ENCODE measurements around the gene HAUS3.

HAUS3 gene

DNA sequence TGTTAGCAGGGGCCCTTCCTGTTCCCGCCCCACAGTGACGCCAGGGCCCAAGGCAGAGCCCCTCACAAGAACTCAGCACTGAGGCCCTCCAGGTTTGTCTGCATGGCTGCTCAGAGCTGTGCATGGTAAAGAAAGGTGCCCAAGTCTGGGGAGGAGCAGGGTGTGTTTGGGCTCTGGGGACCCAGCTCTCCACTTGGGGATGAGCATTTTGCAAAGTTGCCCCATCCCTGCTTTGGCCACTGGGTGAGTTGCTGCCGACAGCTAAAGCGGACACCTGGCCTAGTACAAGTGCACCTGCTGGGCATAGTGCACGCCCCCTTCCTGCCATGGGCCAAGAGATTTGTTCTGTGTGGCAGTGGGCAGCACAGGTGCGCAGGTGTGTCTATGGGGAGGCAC is 22.0 kb upstream of the HAUS3 start:
- DNase-seq (ENCODE audit: low spot score), result no peak

DNA sequence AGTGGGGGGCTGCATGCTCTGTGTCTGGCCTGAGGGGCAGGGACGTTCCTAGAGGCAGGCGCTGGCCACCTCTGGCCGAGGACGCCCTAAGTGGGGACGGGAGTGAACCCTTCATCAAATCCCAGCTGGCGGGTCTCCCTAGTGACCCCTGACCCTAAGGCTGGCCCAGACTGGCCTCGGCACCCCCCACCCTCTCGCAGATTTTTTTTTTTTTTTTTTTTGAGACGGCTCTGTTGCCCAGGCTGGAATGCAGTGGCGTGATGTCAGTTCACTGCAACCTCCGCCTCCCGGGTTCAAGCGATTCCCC is 21.0 kb upstream of the HAUS3 start:
- DNase-seq (ENCODE audit: low spot score), result no peak

DNA sequence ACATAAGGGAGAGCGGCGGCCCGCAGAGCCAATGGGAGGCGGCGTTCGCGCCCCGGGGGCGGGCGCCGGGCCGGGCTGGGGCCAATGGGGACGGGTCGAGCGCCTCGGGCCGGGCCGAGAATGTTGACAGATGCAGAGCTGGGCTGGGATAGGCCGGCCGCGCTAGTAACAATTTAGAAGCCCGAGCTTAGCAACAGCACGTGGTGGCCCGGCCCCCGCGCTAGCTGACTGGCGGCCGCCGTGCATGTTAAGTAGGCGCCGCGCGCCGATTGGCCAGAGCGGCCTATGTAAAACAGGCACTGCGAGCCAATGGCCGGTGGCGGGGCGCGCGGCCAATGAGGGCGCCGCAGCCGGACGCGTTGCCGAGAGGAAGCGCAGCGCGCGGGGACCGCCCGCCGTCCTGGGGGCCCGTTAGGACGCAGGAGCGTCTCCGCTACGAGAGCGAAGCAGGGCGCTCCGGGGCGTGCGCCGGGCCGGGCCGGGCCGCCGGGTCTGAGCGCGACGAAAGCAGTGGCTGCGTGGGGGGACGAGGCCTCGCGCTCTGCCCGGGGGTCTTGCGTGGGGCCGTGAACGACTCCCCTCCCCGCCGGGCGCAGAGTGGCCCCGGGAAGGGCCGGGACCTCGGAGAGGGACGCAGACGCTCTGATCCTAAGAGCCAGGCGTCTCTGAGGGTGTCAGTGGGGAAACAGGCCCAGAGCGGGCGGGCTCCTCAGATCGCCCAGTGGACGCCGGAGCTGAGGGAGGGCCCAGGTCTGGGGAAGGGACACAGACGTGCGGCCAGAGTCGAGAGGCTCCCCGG is 20.4 kb upstream of the HAUS3 start:
- peak; percentile 100 for DNase-seq (ENCODE audit: low spot score)

DNA sequence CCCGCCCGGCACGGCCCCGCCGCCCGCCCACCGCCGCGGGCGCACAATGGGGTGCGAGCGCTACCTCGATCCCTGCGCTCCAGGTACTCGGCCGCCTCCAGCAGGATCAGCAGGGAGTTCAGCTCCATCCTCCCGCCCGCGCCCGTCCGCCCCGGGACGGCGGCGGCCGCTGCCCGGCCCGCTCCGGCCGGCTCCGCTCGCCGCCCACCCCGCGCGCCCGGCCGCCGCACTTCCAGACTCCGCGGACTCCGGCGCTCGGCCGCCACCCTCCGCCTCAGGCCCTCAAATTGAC is 19.9 kb upstream of the HAUS3 start, which contains the start of gene MXD4:
MXD4 (minus strand) TSS at position 257 of the 292 bp plus-strand sequence; CDS start at position 128, 129 bp downstream.
- DNase-seq (ENCODE audit: low spot score), result no peak

DNA sequence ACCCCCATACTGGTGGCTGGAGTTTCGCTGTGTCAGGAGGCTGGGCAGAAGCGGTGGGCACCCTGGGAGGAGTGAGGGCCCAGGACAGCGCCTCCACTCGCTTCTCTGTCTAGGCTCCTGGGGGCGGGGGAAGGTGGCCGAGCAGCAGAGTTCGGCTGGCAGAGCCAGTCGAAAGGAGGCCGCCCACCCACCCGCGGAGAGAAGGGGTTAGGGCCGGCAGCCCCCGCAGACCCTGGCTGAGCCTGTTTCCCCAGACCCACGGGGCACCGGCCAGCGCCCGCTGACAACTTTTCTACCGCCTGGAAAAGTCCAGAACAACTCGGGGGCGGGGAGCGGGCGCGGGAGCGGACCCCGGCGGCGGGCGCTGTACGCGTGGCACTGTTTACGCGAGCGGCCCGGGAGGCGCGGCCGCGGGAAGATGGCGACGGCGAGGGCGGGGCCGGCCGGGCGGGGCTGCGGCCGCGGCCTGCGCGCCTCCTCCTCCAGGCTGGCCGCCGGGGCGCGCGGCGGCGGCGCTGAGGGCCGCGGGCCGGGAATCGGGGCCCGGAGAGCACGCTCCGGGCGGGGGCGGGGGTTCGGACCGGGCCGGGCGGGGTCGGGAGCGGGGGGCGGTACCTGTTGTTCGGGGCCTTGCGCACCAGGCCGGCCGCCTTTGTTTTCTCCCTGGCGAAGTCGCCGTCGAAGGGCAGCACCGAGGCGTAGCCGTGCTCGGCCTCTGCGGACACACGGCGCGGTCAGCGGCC is 19.4 kb upstream of the HAUS3 start:
- no peak for DNase-seq (ENCODE audit: low spot score)

DNA sequence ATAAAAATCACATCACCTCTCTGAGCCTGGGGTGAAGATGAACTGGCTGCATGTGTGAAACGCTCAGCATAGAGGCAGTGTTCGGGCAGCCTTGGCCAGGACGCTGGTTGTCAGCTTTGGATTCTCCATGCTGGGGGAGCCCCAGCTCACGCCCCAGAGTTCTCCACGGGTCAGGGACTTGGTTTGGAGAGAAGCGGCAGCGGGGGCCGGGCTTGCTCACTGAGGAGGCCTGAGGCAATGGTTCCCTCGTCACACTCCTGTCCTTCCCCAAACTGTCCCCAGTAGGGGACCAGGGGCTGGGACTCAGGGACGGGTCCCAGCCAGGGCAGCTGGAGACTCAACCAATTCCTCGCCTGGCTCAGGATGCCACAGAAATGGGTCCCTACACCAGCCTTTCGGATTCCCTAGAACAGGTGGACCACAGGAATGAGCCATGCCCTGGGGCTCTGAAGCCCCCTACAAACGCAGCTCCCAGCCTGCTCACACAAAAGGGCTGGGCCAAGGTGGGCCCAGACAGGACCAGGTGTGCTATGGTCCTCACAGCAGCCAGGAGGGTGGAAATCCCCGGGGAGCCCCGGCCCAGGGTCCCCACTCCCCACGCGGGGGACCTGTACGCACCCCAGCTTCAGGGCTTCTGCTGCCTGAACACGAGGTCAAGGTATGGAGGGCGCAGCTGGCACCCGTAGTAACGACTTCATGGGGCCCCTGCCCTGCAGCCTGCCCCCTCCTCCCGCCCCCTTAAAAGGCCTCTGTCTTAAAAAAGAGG is 18.6 kb upstream of the HAUS3 start:
- no peak for DNase-seq (ENCODE audit: low spot score)

DNA sequence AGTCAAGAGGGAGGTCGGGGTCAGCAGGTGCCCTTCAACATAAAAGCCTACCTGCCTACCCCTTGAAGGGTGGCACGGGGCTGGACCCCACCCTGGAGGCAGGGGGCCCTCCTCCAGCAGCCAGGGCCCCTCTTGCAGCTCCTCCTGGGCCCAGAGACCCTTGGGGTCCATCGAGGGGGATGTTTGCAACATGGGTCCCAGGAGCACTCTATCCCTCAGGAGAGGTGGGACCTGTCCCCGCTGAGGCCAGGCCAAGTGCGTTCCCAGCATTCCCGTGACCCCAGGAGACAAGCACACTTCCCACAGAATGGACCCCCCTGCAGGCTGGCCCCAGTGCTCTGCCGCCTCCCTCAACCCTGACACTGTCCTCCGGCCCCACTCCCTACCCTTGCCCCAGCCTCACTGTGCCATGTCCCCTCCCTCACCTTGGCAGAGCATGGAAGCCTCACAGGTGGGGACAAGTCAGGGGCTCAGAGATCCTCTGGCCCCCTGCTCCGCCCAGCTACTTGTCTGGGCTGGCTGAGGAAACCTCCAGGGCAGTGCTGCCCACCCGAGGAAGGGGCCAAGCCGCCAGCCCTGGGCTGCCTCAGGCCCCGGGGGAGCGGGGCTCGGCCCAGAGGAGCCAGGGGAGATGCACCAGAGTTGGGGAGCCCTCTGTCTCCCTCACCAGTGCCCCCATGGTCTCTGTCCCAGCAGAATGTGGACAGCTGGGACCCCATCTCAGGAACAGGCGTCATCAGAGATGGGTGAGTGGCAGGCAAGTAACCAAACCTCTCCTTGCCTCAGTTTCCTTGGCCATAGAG is 17.8 kb upstream of the HAUS3 start:
- DNase-seq (ENCODE audit: low spot score), result no peak

DNA sequence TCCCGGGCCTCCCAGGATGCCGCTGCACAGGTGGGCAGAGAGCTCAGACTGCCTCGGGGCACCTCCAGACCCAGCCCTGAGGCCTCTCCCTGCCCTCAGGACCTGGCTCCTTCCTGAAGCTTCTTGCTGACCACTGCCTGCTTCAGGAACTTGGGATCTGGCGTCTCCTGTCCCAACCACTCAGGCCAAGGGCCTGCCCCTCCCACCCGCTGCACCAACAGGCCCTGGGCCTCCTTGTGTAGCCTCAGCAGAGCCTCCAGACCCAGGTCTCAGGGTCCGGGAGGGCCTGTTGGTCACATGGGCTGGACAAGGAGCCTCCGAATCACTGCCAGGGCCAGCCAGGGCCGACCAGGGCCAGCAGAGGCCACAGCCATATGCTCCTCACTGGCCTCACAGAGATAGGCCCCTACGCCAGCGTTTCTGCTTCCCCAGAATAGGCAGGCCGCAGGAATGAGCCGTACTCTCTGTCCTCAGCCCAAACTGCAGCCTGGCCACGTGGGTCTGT is 17.2 kb upstream of the HAUS3 start:
- no peak for DNase-seq (ENCODE audit: low spot score)

DNA sequence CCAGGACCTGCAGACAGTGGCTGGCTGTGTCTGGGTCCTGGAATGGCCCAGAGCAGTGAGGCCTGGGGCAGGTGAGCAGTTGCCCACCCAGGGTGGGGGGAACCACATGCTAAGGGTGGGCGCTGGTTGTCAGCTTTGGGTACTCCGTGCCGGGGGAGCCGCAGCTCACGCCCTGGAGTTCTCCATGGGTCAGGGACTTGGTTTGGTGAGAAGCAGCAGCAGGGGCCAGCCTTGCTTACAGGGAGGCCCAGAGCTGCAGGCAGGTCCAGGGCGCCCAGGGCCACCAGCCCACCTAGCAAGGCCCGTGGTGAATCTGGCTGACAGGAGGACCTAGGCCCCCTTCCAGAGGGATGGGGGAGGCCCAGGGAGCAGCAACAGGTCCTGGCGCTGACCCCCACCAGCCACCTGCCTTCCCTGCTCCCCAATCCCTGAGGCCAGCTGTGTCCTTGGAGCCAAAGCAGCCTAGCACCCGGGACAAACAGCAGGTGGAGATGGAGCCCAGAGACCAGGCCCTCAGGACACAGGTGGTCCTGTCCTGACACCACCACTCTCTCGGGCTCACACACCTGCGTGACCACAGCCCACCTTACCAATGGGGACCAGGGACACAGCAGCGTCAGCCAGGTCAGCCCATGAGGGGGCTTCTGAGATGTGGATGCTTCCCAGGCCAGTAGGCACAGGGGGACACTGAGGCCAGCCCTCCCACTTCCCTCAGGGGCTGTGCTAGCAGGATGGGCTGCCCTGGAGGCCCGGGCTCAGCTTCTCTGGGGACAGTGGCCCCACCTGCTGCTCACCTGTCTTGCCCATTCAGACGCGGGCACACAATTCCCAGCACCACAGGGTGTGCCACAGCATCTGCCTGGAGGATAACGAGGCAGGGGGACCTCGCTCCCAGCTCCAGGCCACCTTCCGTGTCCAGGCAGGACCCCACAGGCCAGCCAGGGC is 16.4 kb upstream of the HAUS3 start:
- DNase-seq (ENCODE audit: low spot score), result no peak

DNA sequence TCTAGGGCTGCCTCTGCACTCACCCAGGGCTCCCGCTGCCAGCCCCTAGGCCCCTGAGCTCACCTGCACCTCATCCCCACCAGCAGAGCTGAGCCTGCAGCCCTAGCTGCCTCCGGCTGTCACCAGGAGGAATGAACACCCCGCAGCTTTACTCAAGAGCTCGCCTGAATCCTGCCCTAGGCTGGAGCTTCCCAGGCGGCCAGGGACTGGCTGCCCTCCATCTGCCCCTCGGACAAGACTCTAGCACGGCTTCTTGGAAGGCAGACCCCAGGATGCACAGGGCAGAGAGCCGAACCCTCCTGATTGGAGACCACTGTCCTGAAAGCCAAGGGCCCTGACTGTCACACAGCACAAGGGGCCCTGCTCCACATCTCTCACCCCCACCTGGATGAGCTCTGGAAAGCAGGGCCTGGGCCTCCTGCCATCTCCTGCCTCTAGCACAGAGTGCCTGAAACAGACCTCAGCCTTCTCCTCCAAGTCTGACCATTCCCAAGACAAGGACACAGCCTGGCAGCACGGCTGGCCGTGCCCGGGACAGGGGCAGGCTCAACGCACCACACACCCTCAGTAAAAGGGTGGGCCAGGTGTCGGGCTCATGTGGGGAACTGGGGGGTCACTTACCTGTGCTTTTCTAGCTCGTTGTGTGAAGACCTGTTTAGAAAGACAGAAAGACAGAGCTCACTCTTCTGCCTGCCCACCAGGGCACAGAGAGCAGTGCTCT is 15.6 kb upstream of the HAUS3 start:
- DNase-seq (ENCODE audit: low spot score), result no peak

DNA sequence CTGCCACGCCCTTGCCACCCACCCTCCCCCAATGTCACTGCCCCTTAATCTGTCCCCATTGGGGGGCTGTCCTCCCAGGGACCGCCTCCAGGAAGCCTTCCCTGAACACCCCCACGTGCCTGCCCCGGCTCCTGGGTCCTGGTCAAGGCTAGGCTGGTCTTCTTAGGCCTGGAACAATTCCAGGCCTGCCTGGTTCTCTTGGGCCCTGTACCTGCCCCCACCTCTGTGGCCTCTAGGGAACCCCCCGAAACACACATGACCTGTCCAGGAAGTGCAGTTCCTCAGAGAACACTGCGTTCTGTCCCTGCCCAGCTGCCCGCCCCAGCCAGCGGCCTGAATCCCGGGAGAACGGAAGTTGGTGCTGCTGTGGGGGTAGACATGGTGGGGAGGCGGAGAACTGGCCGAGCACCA is 14.9 kb upstream of the HAUS3 start:
- DNase-seq (ENCODE audit: low spot score), result no peak

DNA sequence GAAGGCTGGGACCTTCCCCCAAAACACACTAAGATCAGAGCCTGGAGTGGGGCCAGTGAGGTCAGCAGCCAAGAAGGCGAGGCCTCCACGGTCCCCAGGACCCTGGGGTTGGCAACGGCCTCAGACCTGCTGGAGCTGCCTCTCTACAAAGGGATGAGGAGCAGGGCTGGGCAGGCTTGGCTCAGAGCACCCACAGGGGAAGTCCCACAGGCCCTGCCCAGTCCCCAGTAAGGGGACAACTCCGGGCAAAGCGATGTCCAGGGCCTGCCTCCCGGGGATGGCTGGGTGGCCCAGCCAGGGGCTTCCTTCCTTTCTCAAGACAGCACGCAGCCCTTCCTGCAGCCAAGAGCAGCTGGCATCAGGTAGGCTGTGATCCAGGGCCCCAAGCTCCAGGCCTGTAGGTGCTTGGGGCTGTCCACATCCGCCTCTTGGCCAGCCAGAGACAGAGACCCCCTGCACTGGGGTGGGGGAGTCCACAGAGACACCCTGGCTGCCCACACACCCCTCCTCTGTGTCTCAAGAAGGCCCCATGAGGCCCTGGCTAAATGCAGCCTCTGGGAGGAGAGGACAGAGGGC is 14.3 kb upstream of the HAUS3 start:
- no peak for DNase-seq (ENCODE audit: low spot score)

DNA sequence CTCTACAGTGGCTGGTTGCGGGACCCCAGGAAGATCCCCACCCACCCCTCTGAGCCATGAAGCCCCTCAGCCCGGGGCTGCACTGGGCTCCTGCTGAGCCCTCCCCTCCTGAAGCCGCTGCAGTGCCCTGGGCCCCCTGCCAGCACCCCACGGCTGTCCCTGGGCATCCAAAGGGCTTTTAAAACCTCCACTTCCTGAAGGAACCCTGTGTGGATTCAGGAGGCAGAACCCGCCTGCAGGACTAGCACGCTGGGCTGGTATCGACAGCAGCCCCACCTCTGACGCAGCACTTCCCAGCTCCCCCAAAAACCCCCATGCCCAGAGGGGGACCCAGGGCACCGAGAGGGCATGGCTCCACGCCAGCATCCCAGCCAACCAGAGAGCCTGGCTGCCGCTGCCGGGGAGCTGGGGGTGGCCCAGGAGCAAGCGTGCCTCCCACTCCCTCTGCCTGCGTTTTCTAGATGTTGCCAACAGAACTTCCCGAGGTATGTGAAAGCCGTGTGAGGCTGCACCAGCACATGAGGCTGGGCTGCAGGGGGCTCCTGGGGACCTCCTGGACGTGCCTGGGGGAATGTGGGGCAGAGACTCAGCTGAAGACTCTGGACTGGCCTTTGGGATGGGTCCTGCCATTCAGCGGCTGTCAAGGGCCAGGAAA is 13.7 kb upstream of the HAUS3 start:
- no peak for DNase-seq (ENCODE audit: low spot score)

DNA sequence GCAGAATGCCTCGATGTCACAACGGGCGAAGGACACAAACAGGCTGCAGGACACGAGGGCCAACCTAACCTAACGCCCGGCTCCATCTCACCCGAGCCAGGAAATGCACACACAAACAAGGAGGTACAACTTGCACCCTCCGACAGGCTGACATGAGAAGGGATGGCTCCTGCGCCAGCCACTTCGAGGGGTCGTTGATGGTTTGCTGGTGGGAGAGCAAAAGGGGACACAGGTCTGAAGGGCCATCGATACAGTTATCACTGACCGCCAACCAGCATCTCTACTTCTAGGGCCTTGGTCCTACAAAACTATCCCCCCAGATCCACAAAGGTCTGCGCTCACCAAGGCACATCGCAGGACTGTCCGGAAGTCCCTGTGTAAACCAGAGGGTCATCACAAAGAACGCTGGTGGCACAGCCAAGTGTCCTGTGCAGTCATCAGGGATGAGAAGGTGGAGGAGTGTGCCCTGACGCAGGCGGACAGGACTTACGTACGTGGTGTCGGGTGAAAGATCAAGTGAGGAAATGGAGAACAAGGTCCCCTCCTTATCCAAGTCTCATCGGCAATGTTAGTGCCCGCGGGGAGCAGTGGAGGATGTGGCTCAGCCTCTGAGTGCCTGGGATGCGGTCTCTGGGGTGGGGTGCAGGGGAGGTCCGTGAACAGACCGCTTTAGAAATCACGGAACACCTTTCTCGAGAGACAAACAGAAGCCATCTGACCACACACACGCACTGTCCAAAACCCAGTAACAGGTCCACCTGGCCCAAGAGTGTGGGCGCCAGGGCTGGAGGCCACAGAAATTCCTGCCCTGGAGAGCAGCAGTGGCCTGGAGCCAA is 13.0 kb upstream of the HAUS3 start:
- peak; percentile 2 for DNase-seq (ENCODE audit: low spot score)

DNA sequence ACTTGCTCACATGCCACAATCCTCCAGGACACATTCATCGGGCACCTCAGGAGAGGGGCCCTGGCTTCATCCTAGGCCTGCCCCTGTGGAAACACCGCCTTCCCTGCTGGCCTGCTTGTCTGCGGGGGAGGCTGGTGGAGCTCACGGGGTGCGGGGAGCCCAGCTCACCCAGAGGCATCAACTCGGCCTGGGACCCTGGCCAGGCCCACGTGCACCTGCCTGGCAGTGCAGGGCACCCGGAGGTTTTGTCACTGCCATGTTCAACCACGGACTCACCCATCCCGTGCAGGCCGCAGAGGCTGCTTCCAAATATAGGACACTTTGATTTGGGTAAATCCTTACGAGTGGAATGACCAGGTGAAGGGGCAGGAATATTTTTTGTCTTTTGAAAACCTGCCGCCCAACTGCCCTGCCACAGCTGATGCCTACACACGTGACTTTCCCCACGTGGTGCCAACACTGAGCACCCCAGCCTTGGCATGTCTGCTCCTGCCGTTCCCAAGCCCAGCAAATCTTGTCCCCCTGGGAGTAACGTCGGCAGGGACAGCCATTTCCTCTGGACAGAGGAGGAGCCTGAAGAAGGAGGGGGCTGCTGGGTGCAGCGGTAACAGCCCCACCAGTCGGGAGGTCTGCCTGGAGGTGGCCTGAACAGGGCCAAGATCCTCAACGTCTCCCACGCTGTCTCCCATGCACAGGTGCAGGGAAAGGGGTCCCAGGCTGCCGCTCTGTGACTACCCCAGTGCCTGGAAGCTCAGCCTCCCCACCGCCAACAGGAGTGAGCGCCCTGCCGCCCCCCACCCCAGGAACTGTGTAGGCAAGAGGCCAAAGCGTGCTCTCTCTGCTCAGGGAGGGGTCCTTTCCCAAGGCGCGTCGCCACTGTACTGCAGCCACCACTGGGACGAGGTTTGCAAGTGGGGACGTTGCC is 11.5 kb upstream of the HAUS3 start:
- peak; percentile 3 for DNase-seq (ENCODE audit: low spot score)

DNA sequence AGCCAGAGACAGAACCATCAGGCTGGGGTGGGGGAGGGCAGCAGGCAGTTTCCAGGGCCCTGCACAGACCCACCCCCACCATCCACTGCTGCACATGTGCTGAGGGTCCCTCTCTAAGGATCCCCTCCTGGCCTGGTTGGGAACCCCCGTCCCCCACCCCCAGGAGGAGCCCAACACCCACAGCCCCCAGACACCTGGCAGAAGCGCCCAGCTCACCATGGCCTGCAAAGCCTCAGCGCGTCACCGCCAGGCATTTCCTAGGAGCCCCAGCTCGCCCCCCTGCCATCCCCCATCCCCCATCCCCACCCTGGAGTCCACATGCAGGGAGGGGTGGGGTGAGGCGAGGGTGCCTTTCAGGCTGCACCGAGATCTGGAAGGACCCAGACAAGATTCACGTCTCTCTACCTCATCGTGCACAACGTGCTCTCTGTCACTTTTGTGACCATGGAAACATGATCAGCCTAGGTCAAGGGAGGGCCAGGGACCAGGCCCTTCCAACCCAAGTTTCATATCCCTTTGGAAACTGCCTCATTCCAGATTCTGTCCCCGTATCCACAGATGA is 10.7 kb upstream of the HAUS3 start:
- no peak for DNase-seq (ENCODE audit: low spot score)

Data from Ammon's horn (tissue), 1 donor.